MV-4-11 (cell line): ENCODE measurements around the gene CD27.
"Not testable (repeated sequence)": the region's sequence is repeated elsewhere in the genome, so short reads cannot be mapped to it uniquely, and the experiment has no call there.

Experiments used
- DNase-seq: peaks from one replicate; lab custom pipeline; 2025; lab: John Stamatoyannopoulos, UW

Gene CD27

GRCh38 chr12:6488240-6488639, 43.5 kb downstream of the CD27 start:
- DNase-seq, result no peak

GRCh38 chr12:6489449-6489848, 44.7 kb downstream of the CD27 start:
- DNase-seq, result no peak

GRCh38 chr12:6490673-6491072, 45.9 kb downstream of the CD27 start:
- not testable (repeated sequence) for DNase-seq

GRCh38 chr12:6492838-6493496, 48.2 kb downstream of the CD27 start, which contains the start of gene MRPL51:
TSS of gene MRPL51 (minus strand) at chr12:6493262. CDS start at chr12:6493136, 126 bp downstream.
- peak; percentile 93 for DNase-seq

GRCh38 chr12:6493497-6494257, 48.9 kb downstream of the CD27 start, which contains the start of gene NCAPD2:
TSS of gene NCAPD2 (plus strand) at chr12:6494102. CDS start at chr12:6495099, 997 bp downstream.
- DNase-seq, result peak; percentile 96

GRCh38 chr12:6494258-6494743, 49.5 kb downstream of the CD27 start:
- DNase-seq, result no peak

GRCh38 chr12:6494968-6495367, 50.2 kb downstream of the CD27 start:
- peak; percentile 21 for DNase-seq

- DNase-seq, result not testable (repeated sequence)
Measured at GRCh38 chr12:6497291-6497690, 52.5 kb downstream of the CD27 start.

GRCh38 chr12:6500466-6500865, 55.7 kb downstream of the CD27 start:
- DNase-seq, result no peak
